H1 (cell line): ENCODE results near the gene CXCL14. TPM values are rescaled to one million over a fixed set of nuclear protein-coding genes. Genes with fewer than 3 reads are reported as not detected.

ENCODE experiments used
- CTCF ChIA-PET: fragments of 300-600 bp; sonication (Branson Sonifier 250); formaldehyde crosslinking; loops from one replicate; lab custom pipeline; 2021; ENCODE audit not compliant: partially characterized antibody; lab: Charles Lee
- POLR2A ChIA-PET: fragments of 300-600 bp; sonication (Branson Sonifier 250); formaldehyde crosslinking; loops from one replicate; lab custom pipeline; 2021; ENCODE audit warnings: inconsistent platforms; ENCODE audit not compliant: partially characterized antibody; lab: Charles Lee
- DNase-seq, 2 experiments: peaks; one replicate each; pipeline versions ENCODE4 v3.0.0 to v3.0.0-alpha.2; 2010 to 2022; ENCODE audit warnings: low spot score in 2 of 2, low read depth in 1 of 2, mixed read lengths in 1 of 2
- FAIRE-seq: peaks from 2 replicates; lab custom pipeline; 2011; peaks lifted over from hg19 to GRCh38; lab: Jason Lieb, UNC
- H2AFZ ChIP-seq: 2 replicates; pipeline ENCODE4 v1.8.1; 2012; ENCODE audit warnings: low read length, inconsistent platforms
- H2AK5ac ChIP-seq: 2 replicates; pipeline ENCODE4 v1.6.1; 2013; ENCODE audit warnings: low read depth, low read length
- H2BK120ac ChIP-seq: replicated peaks from 2 replicates; pipeline ENCODE3; 2013; ENCODE audit warnings: low read depth, low read length, inconsistent platforms
- H2BK12ac ChIP-seq: 2 replicates; pipeline ENCODE4 v1.6.1; 2013; ENCODE audit warnings: low read depth, low read length
- H2BK15ac ChIP-seq: 2 replicates; pipeline ENCODE4 v1.6.1; 2013; ENCODE audit warnings: low read length
- H2BK20ac ChIP-seq: 2 replicates; pipeline ENCODE4 v1.6.1; 2013; ENCODE audit warnings: low read length
- H2BK5ac ChIP-seq: 2 replicates; pipeline ENCODE4 v1.6.1; 2013; ENCODE audit warnings: low read depth, low read length
- H3K14ac ChIP-seq: 2 replicates; pipeline ENCODE4 v1.6.1; 2013; ENCODE audit warnings: inconsistent platforms; ENCODE audit not compliant: insufficient read length
- H3K18ac ChIP-seq: 2 replicates; pipeline ENCODE4 v1.6.1; 2013; ENCODE audit warnings: low read length; ENCODE audit errors: extremely low read depth
- H3K23ac ChIP-seq: 2 replicates; pipeline ENCODE4 v1.6.1; 2013; ENCODE audit warnings: inconsistent platforms; ENCODE audit not compliant: insufficient read length
- H3K23me2 ChIP-seq: 2 replicates; pipeline ENCODE4 v1.6.1; 2013; ENCODE audit warnings: low read depth, low read length
- H3K27ac ChIP-seq: 2 replicates; pipeline ENCODE4 v1.6.1; 2011; ENCODE audit warnings: low read depth, low read length, inconsistent platforms
- H3K27me3 ChIP-seq, 4 experiments: replicated peaks in 1 of 4; 1 replicate in 1 of 4; 2 replicates in 3 of 4; pipeline versions ENCODE4 v1.6.1 to v1.8.1; 2011 to 2013; ENCODE audit warnings: low read length in 3 of 4, mild to moderate bottlenecking in 3 of 4, inconsistent platforms in 2 of 4, mixed read lengths in 2 of 4, moderate library complexity in 1 of 4; ENCODE audit not compliant: control insufficient read depth in 3 of 4, insufficient read depth in 3 of 4; ENCODE audit errors: extremely low read depth in 1 of 4
- H3K36me3 ChIP-seq, 4 experiments: 2 replicates each; pipeline versions ENCODE4 v1.6.1 to v1.8.1; 2011 to 2013; ENCODE audit warnings: mild to moderate bottlenecking in 4 of 4, low read length in 3 of 4, moderate library complexity in 2 of 4, control low read depth in 1 of 4, inconsistent platforms in 1 of 4; ENCODE audit not compliant: insufficient read depth in 4 of 4, control insufficient read depth in 2 of 4
- H3K4ac ChIP-seq: replicated peaks from 2 replicates; pipeline ENCODE3; 2013; ENCODE audit warnings: low read length, low read depth, mixed read lengths, inconsistent platforms; ENCODE audit not compliant: insufficient read length
- H3K4me1 ChIP-seq, 4 experiments: replicated peaks in 1 of 4; 1 replicate in 1 of 4; 2 replicates in 3 of 4; pipeline versions ENCODE4 v1.6.1 to v1.8.1; 2011 to 2013; ENCODE audit warnings: low read length in 3 of 4, inconsistent platforms in 2 of 4, mixed read lengths in 1 of 4; ENCODE audit not compliant: insufficient read depth in 4 of 4, control insufficient read depth in 3 of 4
- H3K4me2 ChIP-seq, 2 experiments: 2 replicates each; pipeline versions ENCODE4 v1.6.1 to v1.8.1; 2011 to 2013; ENCODE audit warnings: low read depth in 2 of 2, low read length in 2 of 2, control low read depth in 1 of 2, inconsistent platforms in 1 of 2, mild to moderate bottlenecking in 1 of 2; ENCODE audit not compliant: insufficient read depth in 1 of 2
- H3K4me3 ChIP-seq, 4 experiments: fragments of 200-600, 300-600 bp in 1 of 4; sonication (generic), shearing (Covaris generic), sonication (Bioruptor Twin) in 1 of 4; 2 replicates each; pipeline versions ENCODE4 v1.5.1 to v1.8.1; 2011 to 2016; ENCODE audit warnings: low read length in 4 of 4, low read depth in 3 of 4, control low read depth in 2 of 4, inconsistent platforms in 2 of 4, mild to moderate bottlenecking in 2 of 4, mixed read lengths in 1 of 4, moderate library complexity in 1 of 4; ENCODE audit not compliant: insufficient read depth in 2 of 4; ENCODE audit errors: extremely low read depth in 1 of 4
- H3K56ac ChIP-seq: replicated peaks from 2 replicates; pipeline ENCODE3; 2013; ENCODE audit warnings: low read depth, mild to moderate bottlenecking, mixed read lengths, low read length, inconsistent platforms; ENCODE audit not compliant: insufficient read length
- H3K79me1 ChIP-seq: 2 replicates; pipeline ENCODE4 v1.6.1; 2013; ENCODE audit warnings: low read depth, low read length, control low read depth
- H3K79me2 ChIP-seq, 2 experiments: 2 replicates each; pipeline versions ENCODE4 v1.6.1 to v1.8.1; 2012 to 2013; ENCODE audit warnings: low read length in 2 of 2, mild to moderate bottlenecking in 2 of 2, inconsistent platforms in 1 of 2; ENCODE audit not compliant: insufficient read depth in 2 of 2, control insufficient read depth in 1 of 2
- H3K9ac ChIP-seq, 4 experiments: replicated peaks in 1 of 4; 1 replicate in 1 of 4; 2 replicates in 3 of 4; pipeline versions ENCODE4 v1.6.1 to v1.8.1; 2011 to 2013; ENCODE audit warnings: low read depth in 3 of 4, low read length in 3 of 4, control low read depth in 2 of 4, mild to moderate bottlenecking in 2 of 4, moderate library complexity in 2 of 4, inconsistent platforms in 1 of 4; ENCODE audit errors: extremely low read depth in 1 of 4
- H3K9me3 ChIP-seq, 2 experiments: 2 replicates each; pipeline versions ENCODE4 v1.6.1 to v1.8.1; 2012 to 2013; ENCODE audit warnings: mild to moderate bottlenecking in 2 of 2, moderate library complexity in 2 of 2, control low read depth in 1 of 2, inconsistent platforms in 1 of 2, low read depth in 1 of 2, low read length in 1 of 2, mixed read lengths in 1 of 2; ENCODE audit not compliant: insufficient read depth in 2 of 2
- H4K20me1 ChIP-seq, 2 experiments: replicated peaks in 1 of 2; 2 replicates each; pipeline versions ENCODE3 to v1.8.1; 2011 to 2013; ENCODE audit warnings: inconsistent platforms in 2 of 2, low read length in 2 of 2, mild to moderate bottlenecking in 1 of 2; ENCODE audit not compliant: insufficient read depth in 2 of 2, control insufficient read depth in 1 of 2
- H4K5ac ChIP-seq: 2 replicates; pipeline ENCODE4 v1.6.1; 2013; ENCODE audit warnings: low read length, low read depth, mixed read lengths, inconsistent platforms; ENCODE audit not compliant: insufficient read length
- H4K8ac ChIP-seq: 2 replicates; pipeline ENCODE4 v1.8.0; 2013; ENCODE audit warnings: mild to moderate bottlenecking, moderate library complexity, low read length, inconsistent platforms; ENCODE audit not compliant: insufficient read depth; ENCODE audit errors: extremely low read depth
- H4K91ac ChIP-seq: replicated peaks from 2 replicates; pipeline ENCODE3; 2013; ENCODE audit warnings: low read length, mixed read lengths, inconsistent platforms; ENCODE audit not compliant: insufficient read length
- EP300 ChIP-seq, 2 experiments: IDR thresholded peaks; 1 replicate in 1 of 2; 2 replicates in 1 of 2; pipeline ENCODE4 v1.6.1; 2011 to 2012; ENCODE audit warnings: low read depth in 2 of 2, low read length in 2 of 2, mild to moderate bottlenecking in 2 of 2, borderline replicate concordance in 1 of 2, inconsistent platforms in 1 of 2, moderate library complexity in 1 of 2
- FOSL1 ChIP-seq: IDR thresholded peaks from 2 replicates; pipeline ENCODE4 v1.6.1; 2011; ENCODE audit warnings: mild to moderate bottlenecking, low read depth, low read length, moderate library complexity; ENCODE audit not compliant: insufficient read depth
- HDAC2 ChIP-seq, 2 experiments: fragments of 300-600 bp in 1 of 2; sonication (generic) in 1 of 2; IDR thresholded peaks; 2 replicates each; pipeline ENCODE4 v1.6.1; 2011 to 2012; ENCODE audit warnings: low read depth in 2 of 2, low read length in 2 of 2, mild to moderate bottlenecking in 2 of 2, moderate library complexity in 2 of 2, borderline replicate concordance in 1 of 2, inconsistent platforms in 1 of 2
- KDM4A ChIP-seq: IDR thresholded peaks from one replicate; pipeline ENCODE4 v1.7.1; 2012; ENCODE audit warnings: low read depth, mild to moderate bottlenecking, moderate library complexity, low read length, inconsistent platforms; ENCODE audit not compliant: severe bottlenecking
- RAD21 ChIP-seq, 2 experiments: IDR thresholded peaks in 1 of 2; conservative IDR thresholded peaks in 1 of 2; 2 replicates each; pipeline ENCODE4 v1.6.1; 2011; ENCODE audit warnings: low read depth in 2 of 2, low read length in 2 of 2, improper control_type of control experiment in 1 of 2, inconsistent platforms in 1 of 2, mild to moderate bottlenecking in 1 of 2, moderate library complexity in 1 of 2
- SIRT6 ChIP-seq: IDR thresholded peaks from one replicate; pipeline ENCODE4 v1.7.1; 2012; ENCODE audit warnings: low read length, inconsistent platforms
- SP2 ChIP-seq: IDR thresholded peaks from 2 replicates; pipeline ENCODE4 v1.6.1; 2012; ENCODE audit warnings: mild to moderate bottlenecking, low read length, inconsistent platforms
- TEAD4 ChIP-seq: IDR thresholded peaks from 2 replicates; pipeline ENCODE4 v1.6.1; 2012; ENCODE audit warnings: low read depth, low read length, inconsistent platforms, mixed read lengths
- WGBS, 2 experiments: shearing (Covaris generic) in 1 of 2; methylation state at CpG; one replicate each; pipeline versions ENCODE4 v1.1.6 to v1.1.7; 2013 to 2015; ENCODE audit warnings: low lambda C conversion rate in 2 of 2, mixed read lengths in 2 of 2, inconsistent platforms in 1 of 2, low coverage in 1 of 2, missing lambda C conversion rate in 1 of 2; ENCODE audit not compliant: insufficient replicate concordance in 2 of 2, insufficient coverage in 1 of 2, insufficient read length in 1 of 2; ENCODE audit errors: extremely low coverage in 1 of 2, missing lambda C conversion rate in 1 of 2; 5-methylcytosine and 5-hydroxymethylcytosine counted together
- polyA plus RNA-seq, 7 experiments: library from polyadenylated mRNA; depleted of rRNA in 3 of 7; stranded (reverse) in 5 of 7; unstranded in 2 of 7; fragments of >200 nt in 5 of 7; fragments of 200-250 nt in 2 of 7; gene quantifications; 1 replicate in 5 of 7; 2 replicates in 1 of 7; 4 replicates in 1 of 7; pipeline versions ENCODE4 v1.2.1 to v1.2.3, GENCODE V29; 2011 to 2013; ENCODE audit warnings: missing spikeins in 2 of 7, mixed read lengths in 2 of 7
- total RNA-seq: library from RNA; stranded (reverse); fragmentation: NEBNext Ultra II Directional; extraction: Animal tissue kit (Norgen Biotek cat#: 25700); gene quantifications from 2 replicates; pipeline ENCODE4 v1.2.1, GENCODE V29; 2021

Gene CXCL14
- total and polyA plus RNA-seq, 2 of the 8 experiments (the other 6 are each of a cell fraction or from before 2014, with no cell fraction given): 1.5 to 1.8 TPM

GRCh38 chr5:135547590-135548254 is 31.1 kb downstream of the CXCL14 start:
- no peak overlapping the region for H3K4me3 ChIP-seq
- 69% methylated on average over 7 of the region's 8 CpGs; no CpG with 5 or more reads in 1 of the 2 experiments for WGBS, 2 experiments
- no peak overlapping the region for H3K27ac ChIP-seq
- TF ChIP-seq RAD21 (IDR thresholded peaks at IDR 0.05 in 1 of 2, conservative IDR thresholded peaks at IDR 0.05 in 1 of 2; ENCODE audit: low read depth in 2 of 2, low read length in 2 of 2): no peak
- no peak for TF ChIP-seq TEAD4
- no peak for TF ChIP-seq EP300 (IDR thresholded peaks at IDR 0.05; ENCODE audit: borderline replicate concordance in 1 of 2, low read depth in 2 of 2, low read length in 2 of 2)
- TF ChIP-seq HDAC2 (IDR thresholded peaks at IDR 0.05; ENCODE audit: borderline replicate concordance in 1 of 2, low read depth in 2 of 2, low read length in 2 of 2): no peak
- no peak for TF ChIP-seq SP2
- no peak for TF ChIP-seq SIRT6
- no peak for TF ChIP-seq FOSL1
- no peak for TF ChIP-seq KDM4A
- TF ChIP-seq, all 59 proteins: peak for 0
- H3K4me1 ChIP-seq: peaks cover 6 to 13% (median 10%) of the 10 kb centered on the region in 4 experiments; a peak in 6 of 7 replicates
- no peak for DNase-seq
- H3K23me2 ChIP-seq: no peaks in the 10 kb centered on the region; the same call in 1 of the 2 replicates
- no peak overlapping the region for H4K5ac ChIP-seq
- no peak overlapping the region for H2AFZ ChIP-seq
- H3K14ac ChIP-seq: no peak overlapping the region
- H3K18ac ChIP-seq: no peak overlapping the region
- no peak overlapping the region for H3K9ac ChIP-seq
- no peak overlapping the region for H3K23ac ChIP-seq
- no peak overlapping the region for H2BK5ac ChIP-seq
- H3K9me3 ChIP-seq: no peaks in the 10 kb centered on the region
- no peak overlapping the region for H3K4ac ChIP-seq
- peaks cover 80 to 90% (median 88%) of the 10 kb centered on the region in 4 experiments for H3K27me3 ChIP-seq
- H4K91ac ChIP-seq: no peak overlapping the region
- no peak overlapping the region for H2BK120ac ChIP-seq
- no peak overlapping the region; the same call in 1 of the 2 replicates for H4K8ac ChIP-seq
- CTCF ChIA-PET: interaction anchor here (0.9 to 11.4 kb wide), 7 partner anchors 10 to 86 kb away, joined by 3 to 778 read pairs (median 94); partner anchors contain the start of genes CXCL14 and TIFAB
- no peak overlapping the region for H3K4me2 ChIP-seq
- POLR2A ChIA-PET: no interaction called here
- peaks cover 4 to 45% of the 10 kb centered on the region in 2 experiments for H4K20me1 ChIP-seq
- H3K36me3 ChIP-seq: no peaks in the 10 kb centered on the region; a peak in 1 of 8 replicates
- H3K79me2 ChIP-seq: no peaks in the 10 kb centered on the region
- H2BK15ac ChIP-seq: no peak overlapping the region
- no peak overlapping the region for H2BK12ac ChIP-seq
- H3K56ac ChIP-seq: no peak overlapping the region
- no peak for FAIRE-seq
- no peaks in the 10 kb centered on the region for H3K79me1 ChIP-seq
- H2BK20ac ChIP-seq: no peak overlapping the region
- H2AK5ac ChIP-seq: no peak overlapping the region
